PC-9 (cell line): ENCODE results near the gene NDST3. TPM values are rescaled to one million over a fixed set of nuclear protein-coding genes. Genes with fewer than 3 reads are reported as not detected.

Source experiments
- BruUV-seq: library from RNA; stranded (reverse); fragments of 400-500 nt; replicated peaks from 2 replicates; lab custom pipeline; 2021; lab: Mats Ljungman, UMichigan
- CTCF ChIA-PET: fragments of 300-600 bp; sonication (Branson Sonifier 250); formaldehyde crosslinking; loops from one replicate; lab custom pipeline; 2022; ENCODE audit warnings: antibody characterized with exemption; lab: Charles Lee
- POLR2A ChIA-PET: fragments of 300-600 bp; sonication (Branson Sonifier 250); formaldehyde crosslinking; loops from one replicate; lab custom pipeline; 2022; ENCODE audit warnings: antibody characterized with exemption; ENCODE audit not compliant: unreplicated experiment; lab: Charles Lee
- DNase-seq, 2 experiments: peaks; one replicate each; pipeline versions ENCODE4 v3.0.0 to v3.0.0-alpha.2; 2015 to 2022; ENCODE audit warnings: mixed read lengths in 1 of 2
- H2AFZ ChIP-seq: fragments of 200-600 bp; sonication (generic); 2 replicates; pipeline ENCODE4 v1.8.1; 2017; ENCODE audit warnings: antibody characterized with exemption
- H3F3A ChIP-seq: fragments of 200-600 bp; sonication (generic); 2 replicates; pipeline ENCODE4 v1.8.1; 2017; ENCODE audit warnings: antibody characterized with exemption, mild to moderate bottlenecking, low read depth; ENCODE audit not compliant: insufficient read depth
- H3K27ac ChIP-seq: fragments of 200-600 bp; sonication (generic); 2 replicates; pipeline ENCODE4 v1.6.1; 2016; ENCODE audit warnings: mixed run types
- H3K27me3 ChIP-seq: fragments of 200-600 bp; sonication (generic); 2 replicates; pipeline ENCODE4 v1.6.1; 2016; ENCODE audit warnings: low read depth, mixed run types; ENCODE audit not compliant: insufficient read depth
- H3K36me3 ChIP-seq: fragments of 200-600 bp; sonication (generic); 2 replicates; pipeline ENCODE4 v1.6.1; 2016; ENCODE audit warnings: low read depth, mixed run types
- H3K4me1 ChIP-seq: fragments of 200-600 bp; sonication (generic); replicated peaks from 2 replicates; pipeline ENCODE4 v1.6.1; 2016; ENCODE audit warnings: mixed run types; ENCODE audit not compliant: insufficient read depth
- H3K4me2 ChIP-seq: fragments of 200-600 bp; sonication (generic); 2 replicates; pipeline ENCODE4 v1.6.1; 2017; ENCODE audit warnings: mixed run types
- H3K4me3 ChIP-seq: fragments of 200-600 bp; sonication (generic); 2 replicates; pipeline ENCODE4 v1.6.1; 2016; ENCODE audit warnings: mixed run types
- H3K79me2 ChIP-seq: fragments of 200-600 bp; sonication (generic); 2 replicates; pipeline ENCODE4 v1.6.1; 2017; ENCODE audit warnings: low read depth, mixed run types
- H3K9me2 ChIP-seq: fragments of 200-600 bp; sonication (generic); 2 replicates; pipeline ENCODE4 v1.8.1; 2017; ENCODE audit warnings: mild to moderate bottlenecking; ENCODE audit not compliant: insufficient read depth
- H3K9me3 ChIP-seq: fragments of 200-600 bp; sonication (generic); 2 replicates; pipeline ENCODE4 v1.8.1; 2016; ENCODE audit warnings: low read depth; ENCODE audit not compliant: insufficient read depth
- H4K20me1 ChIP-seq: fragments of 200-600 bp; sonication (generic); 2 replicates; pipeline ENCODE4 v1.8.1; 2017; ENCODE audit not compliant: insufficient read depth
- EZH2 ChIP-seq: fragments of 200-600 bp; sonication (generic); IDR thresholded peaks from 2 replicates; pipeline ENCODE4 v1.8.0; 2017; ENCODE audit warnings: antibody characterized with exemption, low read depth
- intact Hi-C: fragments of 100-400 bp; cut with micrococcal nuclease; formaldehyde crosslinking; loops from one replicate; pipeline ENCODE4 v1.10.0; 2022; ENCODE audit not compliant: unreplicated experiment
- total RNA-seq: library from RNA; stranded (reverse); gene quantifications from 2 replicates; pipeline ENCODE4 v1.2.3, GENCODE V29; 2021
- TF ChIP-seq, protein P1 (sequence below): fragments of 200-600 bp; sonication (generic); conservative IDR thresholded peaks from 2 replicates; pipeline ENCODE4 v1.6.1; 2017; ENCODE audit warnings: mixed run types, antibody characterized with exemption, mild to moderate bottlenecking, moderate library complexity

NDST3 gene
- total RNA-seq, 1 experiment from 2014 or later: 0.15 TPM

DNA sequence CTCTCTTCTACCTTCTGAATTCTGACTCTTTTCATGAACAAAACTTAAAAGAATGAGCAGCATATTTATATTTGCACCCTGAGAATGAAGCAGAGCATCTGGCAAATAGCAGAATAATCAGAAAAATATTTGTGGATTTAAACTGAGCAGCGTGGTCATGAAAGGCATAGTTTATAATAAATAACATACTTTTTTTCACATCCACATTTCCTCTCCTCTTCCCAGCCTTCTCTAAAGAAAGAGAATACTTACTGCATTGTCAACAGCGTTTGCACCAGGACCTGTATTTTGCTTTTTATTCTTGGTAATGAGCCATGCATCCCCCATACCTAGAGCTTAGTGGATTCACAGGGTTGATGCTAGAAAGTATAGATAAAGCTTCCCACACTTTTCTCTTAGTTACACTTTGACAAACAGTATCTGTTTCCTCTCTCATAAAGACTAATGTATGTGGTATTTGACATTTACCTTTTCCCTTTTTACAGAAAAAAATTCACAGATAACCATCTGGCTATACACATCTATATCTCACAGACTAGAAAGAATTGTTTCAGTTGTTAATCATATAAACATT is 187.0 kb downstream of the NDST3 start:
- Histone ChIP-seq H3K36me3 (no peaks in the 10 kb centered on the region), H3K27ac (no peak overlapping the region), H2AFZ (no peak overlapping the region), H3K4me1 (no peaks in the 10 kb centered on the region), H3K9me3 (no peaks in the 10 kb centered on the region), H4K20me1 (no peaks in the 10 kb centered on the region), H3K4me3 (no peak overlapping the region), H3F3A (no peaks in the 10 kb centered on the region), H3K9me2 (no peaks in the 10 kb centered on the region), H3K27me3 (no peaks in the 10 kb centered on the region), H3K4me2 (no peak overlapping the region), H3K79me2 (no peaks in the 10 kb centered on the region)
- ChIA-PET CTCF (no interaction called here), POLR2A (no interaction called here)
- intact Hi-C loops: loop anchor here (5.0 kb wide), 2 partner anchors 144 to 1089 kb away; no protein-coding TSS in a partner anchor
- TF ChIP-seq, protein P1, sequence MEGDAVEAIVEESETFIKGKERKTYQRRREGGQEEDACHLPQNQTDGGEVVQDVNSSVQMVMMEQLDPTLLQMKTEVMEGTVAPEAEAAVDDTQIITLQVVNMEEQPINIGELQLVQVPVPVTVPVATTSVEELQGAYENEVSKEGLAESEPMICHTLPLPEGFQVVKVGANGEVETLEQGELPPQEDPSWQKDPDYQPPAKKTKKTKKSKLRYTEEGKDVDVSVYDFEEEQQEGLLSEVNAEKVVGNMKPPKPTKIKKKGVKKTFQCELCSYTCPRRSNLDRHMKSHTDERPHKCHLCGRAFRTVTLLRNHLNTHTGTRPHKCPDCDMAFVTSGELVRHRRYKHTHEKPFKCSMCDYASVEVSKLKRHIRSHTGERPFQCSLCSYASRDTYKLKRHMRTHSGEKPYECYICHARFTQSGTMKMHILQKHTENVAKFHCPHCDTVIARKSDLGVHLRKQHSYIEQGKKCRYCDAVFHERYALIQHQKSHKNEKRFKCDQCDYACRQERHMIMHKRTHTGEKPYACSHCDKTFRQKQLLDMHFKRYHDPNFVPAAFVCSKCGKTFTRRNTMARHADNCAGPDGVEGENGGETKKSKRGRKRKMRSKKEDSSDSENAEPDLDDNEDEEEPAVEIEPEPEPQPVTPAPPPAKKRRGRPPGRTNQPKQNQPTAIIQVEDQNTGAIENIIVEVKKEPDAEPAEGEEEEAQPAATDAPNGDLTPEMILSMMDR: no peak
- TF ChIP-seq EZH2: no peak
- BruUV-seq: no TSS peak
- DNase-seq: no peak

DNA sequence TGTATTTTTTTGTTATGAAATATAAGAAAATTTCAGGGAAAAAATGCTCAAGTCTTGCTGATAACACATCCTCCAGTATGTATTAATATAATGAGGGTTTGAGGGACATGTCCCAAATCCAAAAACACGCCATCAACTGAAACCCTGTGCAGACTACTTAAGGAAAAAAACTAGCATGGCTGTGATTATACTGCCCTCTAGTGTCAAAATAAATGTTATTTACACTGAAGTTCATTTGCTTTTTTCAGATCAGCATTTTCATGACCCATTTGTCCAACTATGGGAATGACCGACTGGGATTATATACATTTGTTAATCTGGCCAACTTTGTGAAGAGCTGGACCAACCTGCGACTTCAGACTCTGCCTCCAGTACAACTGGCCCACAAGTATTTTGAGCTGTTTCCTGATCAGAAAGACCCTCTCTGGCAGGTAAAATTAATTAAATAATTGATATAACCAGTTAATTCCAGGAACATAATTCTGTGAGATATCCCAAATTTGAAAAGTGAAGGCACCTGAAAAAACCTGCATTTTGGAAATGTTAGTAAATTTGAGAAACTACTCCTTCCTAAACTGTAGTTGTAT is 190.1 kb downstream of the NDST3 start:
- Histone ChIP-seq H4K20me1 (no peaks in the 10 kb centered on the region), H3K4me3 (no peak overlapping the region), H3K4me2 (no peak overlapping the region), H3K27ac (no peak overlapping the region), H3K4me1 (no peaks in the 10 kb centered on the region), H2AFZ (no peak overlapping the region), H3K36me3 (no peaks in the 10 kb centered on the region), H3K9me2 (no peaks in the 10 kb centered on the region), H3K9me3 (no peaks in the 10 kb centered on the region), H3K79me2 (no peaks in the 10 kb centered on the region), H3K27me3 (no peaks in the 10 kb centered on the region), H3F3A (no peaks in the 10 kb centered on the region)
- POLR2A ChIA-PET: no interaction called here
- CTCF ChIA-PET: no interaction called here
- TF ChIP-seq, protein P1: peak; percentile 72
- TF ChIP-seq EZH2: no peak
- BruUV-seq: no TSS peak
- intact Hi-C loops: loop anchor here (5.0 kb wide), 2 partner anchors 147 to 1092 kb away; no protein-coding TSS in a partner anchor
- no peak for DNase-seq

DNA sequence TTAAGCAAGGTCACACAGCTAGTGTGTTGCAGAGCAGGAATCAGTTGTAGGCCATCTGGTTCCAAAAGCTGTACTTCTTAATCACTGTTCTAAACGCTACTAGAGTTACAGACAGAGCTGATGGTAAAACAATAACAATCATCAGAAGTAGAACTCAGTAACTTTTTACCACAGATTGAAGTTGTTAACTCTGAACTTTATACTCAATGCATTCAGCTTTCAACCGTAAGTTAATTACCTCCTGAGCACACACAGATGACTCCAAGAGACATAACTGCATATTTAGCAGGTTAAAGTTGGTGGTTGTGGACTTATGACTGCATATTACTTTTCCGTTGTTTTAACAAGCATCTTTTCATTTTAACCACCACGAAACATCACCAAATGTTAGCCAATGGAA is 191.2 kb downstream of the NDST3 start:
- Histone ChIP-seq H3K79me2 (no peaks in the 10 kb centered on the region), H3K27me3 (no peaks in the 10 kb centered on the region), H3K27ac (no peak overlapping the region), H3K36me3 (no peaks in the 10 kb centered on the region), H3K9me3 (no peaks in the 10 kb centered on the region), H2AFZ (no peak overlapping the region), H3K4me2 (no peak overlapping the region), H3K4me1 (no peaks in the 10 kb centered on the region), H3F3A (no peaks in the 10 kb centered on the region), H3K4me3 (no peak overlapping the region), H3K9me2 (no peaks in the 10 kb centered on the region), H4K20me1 (no peaks in the 10 kb centered on the region)
- DNase-seq: no peak
- no peak for TF ChIP-seq EZH2
- TF ChIP-seq, protein P1: no peak
- CTCF ChIA-PET: no interaction called here
- POLR2A ChIA-PET: no interaction called here
- intact Hi-C loops: no loop called here
- no TSS peak for BruUV-seq
